HepG2 (cell line): Measurements from ENCODE around the gene GPN2. TPM values are rescaled to one million over a fixed set of nuclear protein-coding genes. Genes with fewer than 3 reads are reported as not detected.

Source experiments
- AGO1 ChIP-seq: fragments of 200-400 bp; formaldehyde crosslinking; IDR thresholded peaks from 2 replicates; pipeline ENCODE4 v1.6.1; 2017; ENCODE audit warnings: mild to moderate bottlenecking, low read depth, low read length, moderate library complexity; ENCODE audit not compliant: poor library complexity, severe bottlenecking
- CREM ChIP-seq, 2 experiments: sonication (generic) in 1 of 2; formaldehyde crosslinking in 1 of 2; IDR thresholded peaks; 2 replicates each; pipeline versions ENCODE4 v1.4.0 to v1.6.1; 2016 to 2020; ENCODE audit warnings: antibody characterized with exemption in 1 of 2, mild to moderate bottlenecking in 1 of 2, missing genetic modification reagents in 1 of 2
- KDM5B ChIP-seq: sonication (generic); formaldehyde crosslinking; IDR thresholded peaks from 2 replicates; pipeline ENCODE4 v1.4.0; 2020; ENCODE audit warnings: missing genetic modification reagents, mild to moderate bottlenecking, borderline replicate concordance
- MED1 ChIP-seq: sonication (generic); formaldehyde crosslinking; IDR thresholded peaks from 2 replicates; pipeline ENCODE4 v1.4.0; 2020; ENCODE audit warnings: missing genetic modification reagents
- RBFOX2 ChIP-seq: fragments of 200-400 bp; formaldehyde crosslinking; IDR thresholded peaks from 2 replicates; pipeline ENCODE4 v1.6.1; 2017; ENCODE audit warnings: low read depth, mild to moderate bottlenecking, low read length
- RBM39 ChIP-seq: fragments of 200-400 bp; formaldehyde crosslinking; IDR thresholded peaks from one replicate; pipeline ENCODE4 v1.6.1; 2018; ENCODE audit warnings: antibody characterized with exemption, mild to moderate bottlenecking, low read depth, low read length; ENCODE audit not compliant: poor library complexity, severe bottlenecking
- RFX5 ChIP-seq: IDR thresholded peaks from 2 replicates; pipeline ENCODE4 v1.6.1; 2011; ENCODE audit warnings: low read depth, low read length, improper control_type of control experiment
- SKI ChIP-seq: fragments of 450-650 bp; IDR thresholded peaks from one replicate; pipeline ENCODE4 v1.6.1; 2018; ENCODE audit warnings: mild to moderate bottlenecking; ENCODE audit not compliant: partially characterized antibody
- SPEN ChIP-seq: sonication (generic); formaldehyde crosslinking; IDR thresholded peaks from 2 replicates; pipeline ENCODE4 v1.5.1; 2020; ENCODE audit warnings: low read depth, mild to moderate bottlenecking, missing genetic modification reagents
- XRCC5 ChIP-seq: fragments of 200-400 bp; formaldehyde crosslinking; optimal IDR thresholded peaks from 2 replicates; pipeline ENCODE3; 2017; ENCODE audit warnings: mild to moderate bottlenecking, low read length
- ZFP36L1 ChIP-seq: sonication (generic); formaldehyde crosslinking; IDR thresholded peaks from 2 replicates; pipeline ENCODE4 v1.8.0; 2022; ENCODE audit warnings: mild to moderate bottlenecking, missing genetic modification reagents, moderate library complexity
- ZNF124 ChIP-seq: sonication (generic); formaldehyde crosslinking; IDR thresholded peaks from 2 replicates; pipeline ENCODE4 v1.4.0; 2020; ENCODE audit warnings: missing genetic modification reagents
- ZNF30 ChIP-seq: sonication (generic); formaldehyde crosslinking; IDR thresholded peaks from 2 replicates; pipeline ENCODE4 v1.5.0; 2020; ENCODE audit warnings: mild to moderate bottlenecking, missing genetic modification reagents
- ZNF614 ChIP-seq: IDR thresholded peaks from 2 replicates; pipeline ENCODE4 v1.6.1; 2018; ENCODE audit warnings: missing biosample characterization, missing genetic modification reagents, inconsistent platforms, borderline replicate concordance
- ZNF713 ChIP-seq: sonication (generic); formaldehyde crosslinking; IDR thresholded peaks from 2 replicates; pipeline ENCODE4 v1.4.0; 2020; ENCODE audit warnings: mild to moderate bottlenecking, missing genetic modification reagents
- ZNF747 ChIP-seq: sonication (generic); formaldehyde crosslinking; IDR thresholded peaks from 2 replicates; pipeline ENCODE4 v1.8.1; 2023; ENCODE audit warnings: missing genetic modification reagents, mild to moderate bottlenecking, borderline replicate concordance
- polyA plus RNA-seq, 8 experiments: library from polyadenylated mRNA; depleted of rRNA in 3 of 8; stranded (reverse) in 7 of 8; unstranded in 1 of 8; fragments of >200 nt; fragmentation: Illumina TruSeq in 4 of 8; extraction: Trizol in 4 of 8; gene quantifications; 2 replicates each; pipeline versions ENCODE4 v1.2.1 to v1.2.3, GENCODE V29; 2011 to 2016; ENCODE audit warnings: low read depth in 4 of 8, missing spikeins in 1 of 8, mixed read lengths in 1 of 8; ENCODE audit not compliant: insufficient read depth in 1 of 8
- total RNA-seq, 5 experiments: library from RNA; depleted of rRNA; stranded (reverse); fragments of >200 nt; fragmentation: Illumina TruSeq; extraction: Trizol; gene quantifications; 2 replicates each; pipeline ENCODE4 v1.2.3, GENCODE V29; 2016; ENCODE audit warnings: low read depth in 1 of 5
- TF ChIP-seq, protein P1 (sequence below): sonication (generic); formaldehyde crosslinking; IDR thresholded peaks from 2 replicates; pipeline ENCODE4 v1.5.1; 2020; ENCODE audit warnings: missing genetic modification reagents, mild to moderate bottlenecking, borderline replicate concordance
- TF ChIP-seq, protein P2 (sequence below): sonication (generic); formaldehyde crosslinking; IDR thresholded peaks from 2 replicates; pipeline ENCODE4 v1.8.1; 2023; ENCODE audit warnings: mild to moderate bottlenecking, missing genetic modification reagents, borderline replicate concordance
- TF ChIP-seq, protein P3 (sequence below): sonication (generic); formaldehyde crosslinking; IDR thresholded peaks from 2 replicates; pipeline ENCODE4 v1.4.0; 2020; ENCODE audit warnings: missing genetic modification reagents
- TF ChIP-seq, protein P4 (sequence below): sonication (generic); formaldehyde crosslinking; IDR thresholded peaks from 2 replicates; pipeline ENCODE4 v1.5.0; 2020; ENCODE audit warnings: missing genetic modification reagents
- TF ChIP-seq, protein P5 (sequence below): sonication (generic); formaldehyde crosslinking; IDR thresholded peaks from 2 replicates; pipeline ENCODE4 v1.5.1; 2020; ENCODE audit warnings: missing genetic modification reagents, mild to moderate bottlenecking, borderline replicate concordance
- TF ChIP-seq, protein P6 (sequence below): IDR thresholded peaks from 2 replicates; pipeline ENCODE4 v1.6.1; 2012; ENCODE audit warnings: inconsistent platforms

The GPN2 gene
- total and polyA plus RNA-seq, 2 of the 13 experiments (the other 11 are each of a cell fraction or from before 2014, with no cell fraction given), result 19.3 to 38.9 TPM

DNA sequence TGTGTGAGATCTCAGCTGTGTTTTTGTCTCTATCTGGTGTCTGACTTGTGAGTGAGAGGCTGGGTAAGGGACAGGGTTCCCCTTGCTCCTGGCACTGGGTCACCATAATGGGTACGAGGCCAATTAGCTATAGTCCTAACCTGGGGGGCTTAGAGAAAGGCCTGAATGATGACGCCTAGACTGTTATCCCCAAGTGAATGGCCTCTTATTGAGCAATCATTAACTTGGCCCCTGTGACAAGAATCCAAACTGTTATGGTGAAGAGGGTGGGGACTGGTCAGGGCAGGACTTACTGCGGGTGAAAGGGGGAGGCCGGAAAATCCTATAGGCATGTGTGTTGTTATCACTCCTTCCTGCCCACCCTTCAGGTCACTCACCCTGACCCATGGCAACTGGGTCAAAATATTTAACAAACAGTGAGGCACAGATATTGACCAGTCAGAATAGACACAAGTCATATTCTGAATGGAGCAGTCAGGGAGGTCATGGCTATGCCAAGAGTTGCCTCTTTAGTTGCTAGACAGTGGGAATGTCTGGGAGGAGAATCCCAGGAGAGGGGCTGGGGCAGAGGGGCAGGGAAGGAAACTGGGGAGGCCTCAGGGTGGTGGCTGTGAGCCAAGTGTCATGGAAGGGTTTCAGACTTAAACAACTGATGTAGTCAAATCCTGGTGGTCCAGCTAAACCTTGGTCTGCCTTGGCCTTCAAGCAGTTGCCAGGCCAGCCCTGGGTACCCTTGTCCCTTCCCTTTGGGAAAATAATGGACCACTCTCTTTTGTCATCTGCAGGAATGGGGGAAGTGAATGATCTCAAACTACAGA lies 20.5 kb upstream of the GPN2 start (continued):
- TF ChIP-seq ZFP36L1 (CRISPR knock-in tag) (peak; percentile 92; the same call in 1 of the 2 replicates), CREM (IDR thresholded peaks at IDR 0.05) (peak; percentile 87), CREM (CRISPR knock-in tag; IDR thresholded peaks at IDR 0.05) (no peak), SKI (peak; percentile 96), AGO1 (no peak), ZNF614 (CRISPR knock-in tag) (peak; percentile 87; the same call in 1 of the 2 replicates), ZNF747 (CRISPR knock-in tag) (peak; percentile 83; the same call in 1 of the 2 replicates), ZNF713 (CRISPR knock-in tag) (no peak), ZNF30 (no peak), ZNF124 (CRISPR knock-in tag) (peak; percentile 94), RBM39 (no peak), RBFOX2 (peak; percentile 26; the same call in 1 of the 2 replicates), RFX5 (no peak), XRCC5 (no peak), KDM5B (CRISPR knock-in tag) (peak; percentile 69), SPEN (CRISPR knock-in tag) (peak; percentile 91; the same call in 1 of the 2 replicates), MED1 (peak; percentile 97)
- TF ChIP-seq, protein P1, sequence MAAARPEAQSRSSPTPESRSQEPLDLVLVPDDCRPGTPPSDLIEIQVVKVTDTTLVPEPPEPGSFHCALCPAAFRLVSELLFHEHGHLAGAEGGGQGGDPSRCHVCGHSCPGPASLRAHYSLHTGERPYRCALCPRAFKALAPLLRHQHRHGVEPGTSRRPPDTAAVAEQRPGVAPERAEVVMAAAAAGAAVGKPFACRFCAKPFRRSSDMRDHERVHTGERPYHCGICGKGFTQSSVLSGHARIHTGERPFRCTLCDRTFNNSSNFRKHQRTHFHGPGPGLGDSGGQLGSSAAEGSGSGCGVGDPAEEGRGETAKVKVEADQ (CRISPR knock-in tag), result no peak
- TF ChIP-seq, protein P2, sequence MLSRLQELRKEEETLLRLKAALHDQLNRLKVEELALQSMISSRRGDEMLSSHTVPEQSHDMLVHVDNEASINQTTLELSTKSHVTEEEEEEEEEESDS, result 0 out of 2 replicates have a peak, but pooled peaks have one; percentile 3
- TF ChIP-seq, protein P3, sequence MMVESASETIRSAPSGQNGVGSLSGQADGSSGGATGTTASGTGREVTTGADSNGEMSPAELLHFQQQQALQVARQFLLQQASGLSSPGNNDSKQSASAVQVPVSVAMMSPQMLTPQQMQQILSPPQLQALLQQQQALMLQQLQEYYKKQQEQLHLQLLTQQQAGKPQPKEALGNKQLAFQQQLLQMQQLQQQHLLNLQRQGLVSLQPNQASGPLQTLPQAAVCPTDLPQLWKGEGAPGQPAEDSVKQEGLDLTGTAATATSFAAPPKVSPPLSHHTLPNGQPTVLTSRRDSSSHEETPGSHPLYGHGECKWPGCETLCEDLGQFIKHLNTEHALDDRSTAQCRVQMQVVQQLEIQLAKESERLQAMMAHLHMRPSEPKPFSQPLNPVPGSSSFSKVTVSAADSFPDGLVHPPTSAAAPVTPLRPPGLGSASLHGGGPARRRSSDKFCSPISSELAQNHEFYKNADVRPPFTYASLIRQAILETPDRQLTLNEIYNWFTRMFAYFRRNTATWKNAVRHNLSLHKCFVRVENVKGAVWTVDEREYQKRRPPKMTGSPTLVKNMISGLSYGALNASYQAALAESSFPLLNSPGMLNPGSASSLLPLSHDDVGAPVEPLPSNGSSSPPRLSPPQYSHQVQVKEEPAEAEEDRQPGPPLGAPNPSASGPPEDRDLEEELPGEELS (CRISPR knock-in tag), result peak; percentile 93
- TF ChIP-seq, protein P4, sequence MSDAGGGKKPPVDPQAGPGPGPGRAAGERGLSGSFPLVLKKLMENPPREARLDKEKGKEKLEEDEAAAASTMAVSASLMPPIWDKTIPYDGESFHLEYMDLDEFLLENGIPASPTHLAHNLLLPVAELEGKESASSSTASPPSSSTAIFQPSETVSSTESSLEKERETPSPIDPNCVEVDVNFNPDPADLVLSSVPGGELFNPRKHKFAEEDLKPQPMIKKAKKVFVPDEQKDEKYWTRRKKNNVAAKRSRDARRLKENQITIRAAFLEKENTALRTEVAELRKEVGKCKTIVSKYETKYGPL (CRISPR knock-in tag), result 0 out of 2 replicates have a peak, but pooled peaks have one; percentile 39
- TF ChIP-seq, protein P5, sequence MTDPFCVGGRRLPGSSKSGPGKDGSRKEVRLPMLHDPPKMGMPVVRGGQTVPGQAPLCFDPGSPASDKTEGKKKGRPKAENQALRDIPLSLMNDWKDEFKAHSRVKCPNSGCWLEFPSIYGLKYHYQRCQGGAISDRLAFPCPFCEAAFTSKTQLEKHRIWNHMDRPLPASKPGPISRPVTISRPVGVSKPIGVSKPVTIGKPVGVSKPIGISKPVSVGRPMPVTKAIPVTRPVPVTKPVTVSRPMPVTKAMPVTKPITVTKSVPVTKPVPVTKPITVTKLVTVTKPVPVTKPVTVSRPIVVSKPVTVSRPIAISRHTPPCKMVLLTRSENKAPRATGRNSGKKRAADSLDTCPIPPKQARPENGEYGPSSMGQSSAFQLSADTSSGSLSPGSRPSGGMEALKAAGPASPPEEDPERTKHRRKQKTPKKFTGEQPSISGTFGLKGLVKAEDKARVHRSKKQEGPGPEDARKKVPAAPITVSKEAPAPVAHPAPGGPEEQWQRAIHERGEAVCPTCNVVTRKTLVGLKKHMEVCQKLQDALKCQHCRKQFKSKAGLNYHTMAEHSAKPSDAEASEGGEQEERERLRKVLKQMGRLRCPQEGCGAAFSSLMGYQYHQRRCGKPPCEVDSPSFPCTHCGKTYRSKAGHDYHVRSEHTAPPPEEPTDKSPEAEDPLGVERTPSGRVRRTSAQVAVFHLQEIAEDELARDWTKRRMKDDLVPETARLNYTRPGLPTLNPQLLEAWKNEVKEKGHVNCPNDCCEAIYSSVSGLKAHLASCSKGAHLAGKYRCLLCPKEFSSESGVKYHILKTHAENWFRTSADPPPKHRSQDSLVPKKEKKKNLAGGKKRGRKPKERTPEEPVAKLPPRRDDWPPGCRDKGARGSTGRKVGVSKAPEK (CRISPR knock-in tag), result peak; percentile 83; the same call in 1 of the 2 replicates
- TF ChIP-seq, protein P6, sequence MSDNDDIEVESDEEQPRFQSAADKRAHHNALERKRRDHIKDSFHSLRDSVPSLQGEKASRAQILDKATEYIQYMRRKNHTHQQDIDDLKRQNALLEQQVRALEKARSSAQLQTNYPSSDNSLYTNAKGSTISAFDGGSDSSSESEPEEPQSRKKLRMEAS, result peak; percentile 79
